Neural cell (in vitro differentiated cells): Measurements from ENCODE around the gene FSCN2. TPM values are rescaled to one million over a fixed set of nuclear protein-coding genes. Genes with fewer than 3 reads are reported as not detected.

ENCODE experiments used
- H2AFZ ChIP-seq: fragments of 200-600, 300-800 bp; sonication (generic), shearing (Covaris generic); 2 replicates; pipeline ENCODE4 v1.6.0; 2014; ENCODE audit warnings: low read depth, mild to moderate bottlenecking, antibody characterized with exemption, low read length, moderate library complexity
- H3F3A ChIP-seq: fragments of 200-600 bp; shearing (Covaris generic); 2 replicates; pipeline ENCODE4 v1.6.1; 2016; ENCODE audit warnings: mild to moderate bottlenecking, moderate library complexity, mixed read lengths, antibody characterized with exemption, low read length; ENCODE audit not compliant: insufficient read depth, poor library complexity, severe bottlenecking
- H3K27ac ChIP-seq: fragments of 200-600, 300-800 bp; sonication (generic), shearing (Covaris generic); 2 replicates; pipeline ENCODE4 v1.5.1; 2014; ENCODE audit warnings: mild to moderate bottlenecking, low read length, moderate library complexity
- H3K27me3 ChIP-seq: fragments of 300-800, 200-600 bp; sonication (generic), shearing (Covaris generic); 2 replicates; pipeline ENCODE4 v1.6.0; 2014; ENCODE audit warnings: mild to moderate bottlenecking, low read depth, low read length, moderate library complexity; ENCODE audit not compliant: insufficient read depth
- H3K36me3 ChIP-seq: fragments of 300-800, 200-600 bp; sonication (generic), shearing (Covaris generic); 2 replicates; pipeline ENCODE4 v1.5.1; 2014; ENCODE audit warnings: mild to moderate bottlenecking, antibody characterized with exemption, low read length, moderate library complexity; ENCODE audit not compliant: insufficient read depth
- H3K4me2 ChIP-seq: fragments of 300-800, 200-600 bp; sonication (generic), shearing (Covaris generic); 2 replicates; pipeline ENCODE4 v1.6.0; 2014; ENCODE audit warnings: mild to moderate bottlenecking, low read length
- H3K4me3 ChIP-seq: fragments of 300-800, 200-600 bp; sonication (generic), shearing (Covaris generic); 2 replicates; pipeline ENCODE4 v1.5.1; 2014; ENCODE audit warnings: mild to moderate bottlenecking, low read length, moderate library complexity
- H3K79me2 ChIP-seq: fragments of 200-600 bp; shearing (Covaris generic); replicated peaks from 2 replicates; pipeline ENCODE4 v1.6.0; 2014; ENCODE audit warnings: mild to moderate bottlenecking, low read length, moderate library complexity; ENCODE audit not compliant: insufficient read depth
- H3K9ac ChIP-seq: fragments of 300-800, 200-600 bp; sonication (generic), shearing (Covaris generic); 2 replicates; pipeline ENCODE4 v1.6.1; 2016; ENCODE audit warnings: mild to moderate bottlenecking, low read length, mixed read lengths
- H3K9me2 ChIP-seq: fragments of 200-600 bp; shearing (Covaris generic); 2 replicates; pipeline ENCODE4 v1.6.1; 2016; ENCODE audit warnings: mild to moderate bottlenecking, low read length, mixed read lengths; ENCODE audit not compliant: insufficient read depth
- H3K9me3 ChIP-seq: fragments of 200-600, 300-800 bp; sonication (generic), shearing (Covaris generic); 2 replicates; pipeline ENCODE4 v1.6.1; 2016; ENCODE audit warnings: mild to moderate bottlenecking, mixed run types, low read length, moderate library complexity, mixed read lengths
- H4K20me1 ChIP-seq: fragments of 200-600 bp; shearing (Covaris generic); 2 replicates; pipeline ENCODE4 v1.6.1; 2016; ENCODE audit warnings: mild to moderate bottlenecking, mixed run types; ENCODE audit not compliant: insufficient read depth
- CTCF ChIP-seq: fragments of 450-650 bp; IDR thresholded peaks from 2 replicates; pipeline ENCODE4 v1.5.1; 2014; ENCODE audit warnings: antibody characterized with exemption, mild to moderate bottlenecking, moderate library complexity; ENCODE audit not compliant: poor library complexity, severe bottlenecking
- EP300 ChIP-seq: fragments of 450-650 bp; conservative IDR thresholded peaks from 2 replicates; pipeline ENCODE4 v1.6.1; 2014; ENCODE audit warnings: antibody characterized with exemption, mild to moderate bottlenecking, moderate library complexity; ENCODE audit not compliant: poor library complexity, severe bottlenecking
- EZH2 ChIP-seq: fragments of 200-600, 300-800 bp; shearing (Covaris generic), sonication (generic); IDR thresholded peaks from 2 replicates; pipeline ENCODE4 v1.6.1; 2014; ENCODE audit warnings: antibody characterized with exemption, low read length, borderline replicate concordance, mild to moderate bottlenecking; ENCODE audit not compliant: insufficient read depth, poor library complexity, severe bottlenecking
- MXI1 ChIP-seq: fragments of 450-650 bp; conservative IDR thresholded peaks from 2 replicates; pipeline ENCODE4 v1.6.1; 2014; ENCODE audit warnings: antibody characterized with exemption, mild to moderate bottlenecking; ENCODE audit not compliant: poor library complexity, severe bottlenecking
- POLR2AphosphoS5 ChIP-seq: IDR thresholded peaks from 2 replicates; pipeline ENCODE4 v1.6.1; 2012
- RAD21 ChIP-seq: fragments of 450-650 bp; conservative IDR thresholded peaks from 2 replicates; pipeline ENCODE4 v1.6.1; 2014; ENCODE audit warnings: antibody characterized with exemption, mild to moderate bottlenecking, moderate library complexity
- REST ChIP-seq: IDR thresholded peaks from 2 replicates; pipeline ENCODE4 v1.6.1; 2012; ENCODE audit warnings: borderline replicate concordance
- SMC3 ChIP-seq: fragments of 450-650 bp; conservative IDR thresholded peaks from 2 replicates; pipeline ENCODE4 v1.6.1; 2014; ENCODE audit warnings: antibody characterized with exemption, mild to moderate bottlenecking, moderate library complexity; ENCODE audit not compliant: poor library complexity
- TAF1 ChIP-seq: IDR thresholded peaks from 2 replicates; pipeline ENCODE4 v1.6.1; 2012; ENCODE audit warnings: low read depth
- polyA plus RNA-seq: library from polyadenylated mRNA; depleted of rRNA; stranded (reverse); fragments of >200 nt; gene quantifications from 2 replicates; pipeline ENCODE4 v1.2.3, GENCODE V29; 2014

Gene FSCN2
- polyA plus RNA-seq, 1 donor from 2014 or later = 4.8 TPM

GRCh38 chr17:81577278-81578000, 49.3 kb downstream of the FSCN2 start:
- Histone ChIP-seq H3K79me2 (no peaks in the 10 kb centered on the region), H2AFZ (no peak overlapping the region), H3K36me3 (no peaks in the 10 kb centered on the region), H4K20me1 (no peaks in the 10 kb centered on the region), H3K27me3 (no peaks in the 10 kb centered on the region), H3K4me3 (no peak overlapping the region), H3K4me2 (no peak overlapping the region), H3K9me2 (no peaks in the 10 kb centered on the region), H3K9ac (no peak overlapping the region), H3K27ac (no peak overlapping the region), H3F3A (no peaks in the 10 kb centered on the region), H3K9me3 (no peaks in the 10 kb centered on the region)
- TF ChIP-seq TAF1 (no peak), EP300 (no peak), REST (no peak), MXI1 (no peak), CTCF (no peak), SMC3 (no peak), RAD21 (no peak), POLR2AphosphoS5 (no peak), EZH2 (no peak)

- TF ChIP-seq MXI1 (no peak), EZH2 (no peak)
- H3F3A ChIP-seq = no peaks in the 10 kb centered on the region
- no peaks in the 10 kb centered on the region for H4K20me1 ChIP-seq
- no peak overlapping the region for H3K4me2 ChIP-seq
- no peaks in the 10 kb centered on the region for H3K36me3 ChIP-seq
- H3K79me2 ChIP-seq = no peaks in the 10 kb centered on the region
- H2AFZ ChIP-seq = no peak overlapping the region
- no peak overlapping the region for H3K4me3 ChIP-seq
- no peaks in the 10 kb centered on the region for H3K9me2 ChIP-seq
- no peak overlapping the region for H3K9ac ChIP-seq
- no peaks in the 10 kb centered on the region for H3K9me3 ChIP-seq
- H3K27ac ChIP-seq = no peak overlapping the region
- H3K27me3 ChIP-seq = no peaks in the 10 kb centered on the region
These were observed 49.9 kb downstream of the FSCN2 start for GRCh38 chr17:81578038-81578441.
